22Rv1 (cell line): ENCODE results near the gene KLF13.

Source experiments
- H3K27ac ChIP-seq: fragments of 450-650 bp; 2 replicates; pipeline ENCODE4 v1.5.1; 2017
- ZFX ChIP-seq: fragments of 450-650 bp; IDR thresholded peaks from 2 replicates; pipeline ENCODE4 v1.6.1; 2017; ENCODE audit warnings: antibody characterized with exemption, borderline replicate concordance
- TF ChIP-seq, protein P1 (sequence below): fragments of 450-650 bp; IDR thresholded peaks from 2 replicates; pipeline ENCODE4 v1.5.1; 2017; ENCODE audit warnings: mild to moderate bottlenecking

KLF13 gene

DNA sequence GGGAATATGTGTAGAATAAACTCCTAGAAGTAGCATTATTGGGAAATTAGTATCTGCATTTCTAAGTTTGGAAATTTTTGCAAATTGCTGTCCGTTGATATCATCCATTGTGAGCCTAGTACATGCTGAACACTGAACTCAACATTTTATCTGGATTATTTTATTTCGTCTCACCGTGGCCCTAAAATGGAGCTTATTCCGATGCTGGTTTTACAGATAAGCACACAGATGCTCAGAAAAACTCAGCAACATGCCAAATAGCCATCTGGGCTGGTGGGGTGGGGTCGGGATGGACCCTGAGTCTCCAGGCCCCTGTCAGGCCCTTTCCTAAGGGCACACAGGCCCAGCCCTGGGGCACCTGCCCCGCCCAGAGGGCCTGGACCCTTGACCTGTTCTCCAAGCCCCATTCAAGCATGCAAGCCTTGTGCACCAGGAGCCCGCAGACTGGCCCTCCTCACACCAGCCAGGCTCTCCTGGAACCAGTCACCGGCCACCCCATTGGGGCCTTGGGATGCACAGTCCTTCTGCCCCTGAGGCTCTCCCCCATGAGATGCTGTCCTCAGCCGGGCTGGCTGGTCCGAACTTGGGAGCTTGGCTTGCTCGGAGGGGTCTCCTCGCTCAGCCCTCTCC is 20.7 kb upstream of the KLF13 start:
- H3K27ac ChIP-seq, result no peak overlapping the region
- no peak for TF ChIP-seq ZFX
- TF ChIP-seq, protein P1, sequence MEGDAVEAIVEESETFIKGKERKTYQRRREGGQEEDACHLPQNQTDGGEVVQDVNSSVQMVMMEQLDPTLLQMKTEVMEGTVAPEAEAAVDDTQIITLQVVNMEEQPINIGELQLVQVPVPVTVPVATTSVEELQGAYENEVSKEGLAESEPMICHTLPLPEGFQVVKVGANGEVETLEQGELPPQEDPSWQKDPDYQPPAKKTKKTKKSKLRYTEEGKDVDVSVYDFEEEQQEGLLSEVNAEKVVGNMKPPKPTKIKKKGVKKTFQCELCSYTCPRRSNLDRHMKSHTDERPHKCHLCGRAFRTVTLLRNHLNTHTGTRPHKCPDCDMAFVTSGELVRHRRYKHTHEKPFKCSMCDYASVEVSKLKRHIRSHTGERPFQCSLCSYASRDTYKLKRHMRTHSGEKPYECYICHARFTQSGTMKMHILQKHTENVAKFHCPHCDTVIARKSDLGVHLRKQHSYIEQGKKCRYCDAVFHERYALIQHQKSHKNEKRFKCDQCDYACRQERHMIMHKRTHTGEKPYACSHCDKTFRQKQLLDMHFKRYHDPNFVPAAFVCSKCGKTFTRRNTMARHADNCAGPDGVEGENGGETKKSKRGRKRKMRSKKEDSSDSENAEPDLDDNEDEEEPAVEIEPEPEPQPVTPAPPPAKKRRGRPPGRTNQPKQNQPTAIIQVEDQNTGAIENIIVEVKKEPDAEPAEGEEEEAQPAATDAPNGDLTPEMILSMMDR, result no peak

DNA sequence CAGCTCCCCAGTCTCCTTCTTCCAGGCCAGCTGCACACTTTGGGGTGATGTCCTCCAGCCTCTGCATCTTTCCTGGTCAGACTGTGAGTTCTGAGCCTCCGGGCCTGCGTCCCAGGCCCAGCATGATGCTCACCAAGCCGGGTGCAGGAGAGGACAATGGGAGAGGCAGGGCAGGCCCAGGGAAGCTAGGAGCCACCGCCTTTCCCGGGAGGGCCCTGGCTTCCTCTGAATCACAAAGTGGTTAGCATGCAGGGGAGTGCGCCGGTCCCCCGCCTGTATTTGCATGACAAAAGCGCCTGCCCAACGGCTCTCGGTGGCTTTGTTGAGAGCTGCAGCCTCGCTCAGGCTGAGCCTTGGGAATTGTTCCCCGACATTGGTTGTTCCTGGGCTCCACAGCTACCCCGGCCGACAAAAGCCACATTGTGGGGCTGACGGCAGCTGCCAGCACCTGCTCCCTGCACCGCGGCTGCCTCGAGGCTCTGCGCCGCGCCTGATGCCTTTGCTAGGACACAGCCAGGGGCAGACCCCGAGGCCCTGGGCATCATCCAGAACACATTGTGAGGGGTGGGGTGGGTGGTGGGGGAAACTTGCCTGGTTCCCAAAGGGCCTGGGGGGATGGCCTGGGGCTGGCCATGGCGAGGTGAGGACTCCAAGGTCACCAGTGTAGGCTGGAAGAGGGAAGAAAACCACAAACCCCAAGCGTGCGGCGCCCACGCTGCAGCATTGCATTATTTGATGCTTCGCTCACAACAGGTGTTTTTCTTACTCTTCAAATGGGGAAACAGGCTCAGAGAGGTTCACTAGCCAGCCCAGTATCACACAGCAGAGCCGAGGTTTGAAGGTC is 20.0 kb upstream of the KLF13 start:
- no peak overlapping the region for H3K27ac ChIP-seq
- TF ChIP-seq, protein P1, result no peak
- no peak for TF ChIP-seq ZFX

DNA sequence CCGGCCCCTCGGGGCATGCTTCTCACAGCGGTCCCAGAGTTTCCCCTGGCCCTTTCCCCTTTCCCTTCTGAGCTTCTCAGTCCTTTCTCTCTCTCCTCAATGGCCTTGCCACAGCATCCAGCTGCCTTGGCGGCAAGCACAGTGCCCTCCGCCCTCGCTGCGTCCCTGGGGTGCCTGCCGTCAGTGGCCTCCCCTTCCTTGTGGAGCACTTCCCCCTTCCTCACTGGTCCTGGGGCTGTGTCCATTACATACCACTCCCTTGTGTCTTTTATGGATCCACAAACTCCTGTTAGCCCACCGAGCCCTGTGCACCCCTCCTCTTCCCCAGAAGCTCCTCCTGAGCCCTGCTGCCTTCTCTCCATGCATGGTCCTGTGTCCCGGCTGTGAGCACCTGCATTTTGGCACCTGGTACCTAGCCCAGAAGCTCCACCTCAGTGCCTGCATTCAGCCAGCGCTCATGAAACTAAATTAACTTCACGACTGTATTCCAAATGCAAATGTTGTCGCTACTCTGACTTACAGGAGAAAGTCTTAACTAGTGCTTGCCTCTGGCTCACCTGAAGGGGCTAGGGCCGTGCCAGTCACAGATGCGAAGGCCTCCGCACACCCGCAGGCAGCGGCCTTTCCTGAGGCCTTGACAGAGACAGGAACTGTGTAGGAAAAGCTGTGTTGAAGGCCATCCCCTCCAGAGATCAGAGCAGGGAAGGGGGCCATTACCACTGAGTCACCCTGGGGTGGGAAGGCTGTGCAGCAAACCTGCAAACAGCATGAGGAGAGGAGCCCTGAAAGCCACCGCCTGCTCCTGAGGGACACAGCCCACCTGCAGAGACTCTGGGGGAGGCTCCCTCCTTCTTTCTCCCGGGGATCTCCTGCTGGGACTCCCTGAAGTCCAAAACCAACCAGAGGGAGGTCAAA is 19.1 kb upstream of the KLF13 start:
- no peak overlapping the region for H3K27ac ChIP-seq
- TF ChIP-seq, protein P1, result no peak
- TF ChIP-seq ZFX, result no peak

DNA sequence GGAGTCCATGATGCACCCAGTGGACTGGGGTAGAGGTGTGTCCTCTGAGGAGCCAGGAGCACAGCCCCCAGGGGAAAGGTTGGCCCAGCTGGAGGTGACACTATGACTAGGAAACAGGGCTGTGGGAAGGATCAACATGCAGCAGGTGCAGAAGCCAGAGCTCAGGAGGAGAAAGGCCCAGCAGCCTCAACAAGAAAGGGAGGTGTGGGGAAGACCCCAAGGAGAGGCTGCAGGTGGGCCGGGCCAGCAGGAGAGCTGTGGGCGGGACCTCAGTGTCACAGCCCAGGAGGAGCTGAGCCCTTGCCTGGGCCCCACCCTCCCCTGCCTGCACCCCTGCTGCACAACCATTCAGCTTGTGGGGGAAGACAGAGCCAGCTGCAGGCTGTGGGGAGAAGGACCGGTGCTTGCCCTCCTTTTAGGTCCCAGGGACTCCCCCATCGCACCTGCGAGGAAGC is 18.4 kb upstream of the KLF13 start:
- H3K27ac ChIP-seq, result no peak overlapping the region
- TF ChIP-seq, protein P1, result no peak
- no peak for TF ChIP-seq ZFX

DNA sequence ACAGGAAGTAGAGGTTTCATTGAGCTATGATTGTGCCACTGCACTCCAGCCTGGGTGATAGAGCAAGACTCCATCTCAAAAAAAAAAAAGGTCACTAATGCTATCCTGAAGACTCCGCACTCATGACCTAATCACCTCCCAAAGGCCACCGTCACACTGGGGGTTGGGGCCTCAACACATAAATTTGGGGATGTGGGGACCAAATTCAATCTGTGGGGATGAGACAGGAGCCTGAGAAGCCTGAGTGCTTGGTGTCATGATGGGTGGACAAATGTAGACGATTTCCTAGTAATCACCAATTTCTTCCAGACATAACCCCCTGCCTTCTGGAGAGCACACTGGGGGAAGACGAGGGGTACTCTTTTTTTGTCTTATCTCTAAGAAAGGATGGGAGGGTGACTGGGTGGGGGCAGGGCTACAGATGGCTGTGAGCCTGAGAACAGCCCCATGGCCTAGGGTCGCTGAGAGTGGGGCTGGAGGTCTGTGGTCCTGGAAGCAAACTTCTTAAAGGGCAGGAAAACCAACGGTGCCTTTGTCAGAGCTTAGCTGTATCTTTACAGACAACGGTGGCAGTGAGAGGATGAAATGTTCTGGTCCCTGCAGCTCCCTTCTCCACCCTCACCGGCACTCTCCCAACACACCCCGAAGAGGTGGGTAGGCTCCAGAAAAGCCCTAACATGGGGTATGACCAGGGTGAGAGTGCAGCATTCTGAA is 16.6 kb upstream of the KLF13 start:
- H3K27ac ChIP-seq, result no peak overlapping the region

More for the DNA sequence above, 16.6 kb upstream of the KLF13 start:
- no peak for TF ChIP-seq ZFX
- TF ChIP-seq, protein P1, result no peak
